ENCODE data around the gene TYK2.
A peak's percentile ranks its signal among the peaks of the same experiment; 100 is the strongest.

Gene TYK2

DNA sequence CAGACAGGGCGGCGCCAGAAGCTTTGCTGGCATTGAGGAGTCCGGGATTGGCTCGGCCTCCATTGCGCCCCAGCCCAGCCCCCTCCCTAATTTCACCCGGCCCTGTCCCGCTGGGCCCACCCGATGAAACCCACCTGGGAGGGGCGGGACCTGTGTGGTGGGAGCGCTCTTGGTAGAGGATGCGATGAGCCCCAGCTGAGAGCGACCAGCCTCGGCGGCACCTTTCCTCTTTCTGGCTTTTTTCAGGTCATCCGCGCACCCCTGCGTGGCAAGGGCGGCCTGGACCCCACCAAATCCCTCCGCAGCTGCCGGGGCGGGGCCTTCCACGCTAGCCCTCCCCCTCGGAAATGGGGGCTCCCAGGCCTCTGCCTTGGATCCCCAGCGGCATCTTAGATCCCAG, 70.9 kb downstream of the TYK2 start, which contains the start of gene ZGLP1:
TSS of gene ZGLP1 (minus strand) at position 393 of the 400 bp plus-strand sequence.
- no peak for DNase-seq (ENCODE audit: low read depth)

DNA sequence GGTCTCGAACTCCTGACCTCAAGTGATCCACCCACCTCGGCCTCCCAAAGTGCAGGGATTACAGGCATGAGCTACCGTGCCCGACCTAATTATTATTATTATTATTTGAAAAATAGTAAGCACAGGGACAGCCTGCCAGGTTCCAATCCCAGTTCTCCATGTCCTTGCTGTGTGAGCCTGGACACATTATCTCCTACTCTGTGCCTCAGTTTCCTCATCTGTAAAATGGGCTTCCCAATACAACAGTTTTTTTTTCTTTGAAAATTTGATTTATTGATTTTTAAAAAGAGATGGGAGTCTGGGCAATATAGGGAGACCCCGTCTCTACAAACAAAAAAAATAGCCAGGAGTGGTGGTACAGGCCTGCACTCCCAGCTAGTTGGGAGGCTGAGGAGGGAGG, 74.0 kb downstream of the TYK2 start:
- no peak for DNase-seq (ENCODE audit: low read depth)

DNA sequence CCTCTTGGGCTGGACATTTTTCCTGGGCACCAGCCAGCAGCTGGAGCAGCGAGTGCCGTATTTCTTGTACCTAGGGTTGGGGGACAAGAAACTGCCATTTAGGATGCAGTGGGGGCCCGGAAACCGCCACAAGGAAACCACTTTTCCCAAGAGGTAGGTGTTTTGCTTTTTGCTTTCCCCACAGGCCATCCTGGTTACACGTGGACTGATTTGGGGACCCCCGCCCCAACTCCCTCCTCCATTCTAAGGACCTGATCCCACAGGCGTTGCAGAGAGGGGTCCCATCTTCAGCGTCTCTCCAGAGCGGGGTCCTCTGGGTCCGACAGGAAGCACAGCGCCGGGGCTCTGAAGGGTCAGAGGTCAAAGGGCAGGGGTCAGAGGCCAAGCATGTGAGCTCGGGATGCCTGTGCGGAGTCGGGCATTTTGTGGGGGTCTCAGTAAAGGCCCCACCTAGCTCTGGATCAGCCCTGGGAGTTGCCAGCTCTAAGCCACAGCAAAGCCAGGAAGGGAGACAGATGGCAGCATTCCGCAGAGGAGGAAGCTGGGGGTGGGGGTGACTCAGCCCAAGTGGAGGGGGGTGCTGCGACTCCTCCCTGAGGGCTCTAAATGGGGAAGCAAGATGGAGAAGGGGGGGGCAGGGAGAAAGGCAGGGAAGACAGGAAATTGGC, 75.1 kb downstream of the TYK2 start:
- peak; percentile 85 for DNase-seq (ENCODE audit: low read depth)
